Neural progenitor cell (in vitro differentiated cells): ENCODE results near the gene KRAS. TPM values are rescaled to one million over a fixed set of nuclear protein-coding genes. Genes with fewer than 3 reads are reported as not detected.

Experiments used
- DNase-seq: peaks from one replicate; pipeline ENCODE4 v3.0.0-alpha.2; 2016; ENCODE audit warnings: low spot score
- H2AFZ ChIP-seq: fragments of 200-600 bp; sonication (generic); replicated peaks from 2 replicates; pipeline ENCODE4 v1.6.1; 2016; ENCODE audit warnings: antibody characterized with exemption
- H3F3A ChIP-seq: fragments of 200-600 bp; sonication (generic); 2 replicates; pipeline ENCODE4 v1.6.1; 2016; ENCODE audit warnings: antibody characterized with exemption, low read depth
- H3K27ac ChIP-seq: fragments of 200-600 bp; sonication (generic); 2 replicates; pipeline ENCODE4 v1.5.1; 2016; ENCODE audit warnings: mild to moderate bottlenecking
- H3K27me3 ChIP-seq: fragments of 200-600 bp; sonication (generic); 2 replicates; pipeline ENCODE4 v1.6.1; 2016; ENCODE audit warnings: mild to moderate bottlenecking, moderate library complexity
- H3K36me3 ChIP-seq: fragments of 200-600 bp; sonication (generic); 2 replicates; pipeline ENCODE4 v1.5.1; 2016
- H3K4me1 ChIP-seq: fragments of 200-600 bp; sonication (generic); 2 replicates; pipeline ENCODE4 v1.6.1; 2016; ENCODE audit warnings: mixed run types
- H3K4me2 ChIP-seq: fragments of 200-600 bp; sonication (generic); 2 replicates; pipeline ENCODE4 v1.6.1; 2016
- H3K4me3 ChIP-seq: fragments of 200-600 bp; sonication (generic); 2 replicates; pipeline ENCODE4 v1.5.1; 2016
- H3K79me2 ChIP-seq: fragments of 200-600 bp; sonication (generic); 2 replicates; pipeline ENCODE4 v1.6.1; 2016; ENCODE audit warnings: low read depth
- H3K9ac ChIP-seq: fragments of 200-600 bp; sonication (generic); 2 replicates; pipeline ENCODE4 v1.6.1; 2016
- H3K9me3 ChIP-seq: fragments of 200-600 bp; sonication (generic); 2 replicates; pipeline ENCODE4 v1.5.1; 2016; ENCODE audit warnings: low read depth
- H4K20me1 ChIP-seq: fragments of 200-600 bp; sonication (generic); 2 replicates; pipeline ENCODE4 v1.6.1; 2016; ENCODE audit warnings: low read depth
- H3K27ac Mint-ChIP-seq: 3 replicates; pipeline ENCODE4 v1.8.0; 2021; ENCODE audit warnings: mixed read lengths
- H3K27me3 Mint-ChIP-seq: 2 replicates; pipeline ENCODE4 v1.8.0; 2022; ENCODE audit warnings: low read depth, mild to moderate bottlenecking, inconsistent platforms, moderate library complexity, mixed read lengths; ENCODE audit not compliant: insufficient read depth
- H3K36me3 Mint-ChIP-seq: 3 replicates; pipeline ENCODE4 v1.8.0; 2021; ENCODE audit warnings: mixed read lengths
- H3K4me1 Mint-ChIP-seq: 3 replicates; pipeline ENCODE4 v1.8.0; 2021; ENCODE audit warnings: mixed read lengths
- H3K4me3 Mint-ChIP-seq: 3 replicates; pipeline ENCODE4 v1.8.0; 2021; ENCODE audit warnings: mild to moderate bottlenecking, moderate library complexity, mixed read lengths
- H3K9me3 Mint-ChIP-seq: 3 replicates; pipeline ENCODE4 v1.8.0; 2020; ENCODE audit warnings: mixed read lengths
- EZH2 ChIP-seq: fragments of 200-600 bp; sonication (generic); IDR thresholded peaks from 2 replicates; pipeline ENCODE4 v1.6.1; 2017; ENCODE audit warnings: antibody characterized with exemption, mild to moderate bottlenecking, moderate library complexity
- EZH2phosphoT487 ChIP-seq: fragments of 200-600 bp; sonication (generic); IDR thresholded peaks from 2 replicates; pipeline ENCODE4 v1.6.1; 2017; ENCODE audit warnings: antibody characterized with exemption
- total RNA-seq: library from RNA; depleted of rRNA; stranded (reverse); fragments of >200 nt; gene quantifications from 2 replicates; pipeline ENCODE4 v1.2.3, GENCODE V29; 2015; ENCODE audit warnings: low replicate concordance
- TF ChIP-seq, protein P1 (sequence below): fragments of 200-600 bp; sonication (generic); IDR thresholded peaks from 2 replicates; pipeline ENCODE4 v1.5.1; 2017; ENCODE audit warnings: antibody characterized with exemption, mild to moderate bottlenecking

The KRAS gene
- total RNA-seq, 1 donor from 2014 or later, result 49.9 TPM

DNA sequence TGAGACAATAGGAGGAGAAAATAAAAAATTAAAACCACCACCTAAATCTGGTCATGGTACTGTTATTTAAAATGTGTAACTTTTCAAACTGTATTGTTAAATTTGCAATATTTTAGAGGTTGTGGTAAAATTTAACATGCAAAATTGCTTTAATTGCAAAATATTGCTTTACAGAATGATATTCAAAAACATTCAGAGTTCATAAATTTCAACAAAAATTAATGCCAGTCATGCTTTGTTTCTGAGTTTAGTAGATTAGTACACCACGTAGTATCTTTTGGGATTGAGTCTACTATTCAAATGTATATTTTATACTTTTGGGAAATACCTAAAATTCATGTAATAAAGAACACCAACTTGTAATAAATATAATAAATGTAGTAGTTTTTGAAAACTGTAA lies 37.4 kb downstream of the KRAS start:
- no peaks in the 10 kb centered on the region for H3K4me1 ChIP-seq
- TF ChIP-seq, protein P1, sequence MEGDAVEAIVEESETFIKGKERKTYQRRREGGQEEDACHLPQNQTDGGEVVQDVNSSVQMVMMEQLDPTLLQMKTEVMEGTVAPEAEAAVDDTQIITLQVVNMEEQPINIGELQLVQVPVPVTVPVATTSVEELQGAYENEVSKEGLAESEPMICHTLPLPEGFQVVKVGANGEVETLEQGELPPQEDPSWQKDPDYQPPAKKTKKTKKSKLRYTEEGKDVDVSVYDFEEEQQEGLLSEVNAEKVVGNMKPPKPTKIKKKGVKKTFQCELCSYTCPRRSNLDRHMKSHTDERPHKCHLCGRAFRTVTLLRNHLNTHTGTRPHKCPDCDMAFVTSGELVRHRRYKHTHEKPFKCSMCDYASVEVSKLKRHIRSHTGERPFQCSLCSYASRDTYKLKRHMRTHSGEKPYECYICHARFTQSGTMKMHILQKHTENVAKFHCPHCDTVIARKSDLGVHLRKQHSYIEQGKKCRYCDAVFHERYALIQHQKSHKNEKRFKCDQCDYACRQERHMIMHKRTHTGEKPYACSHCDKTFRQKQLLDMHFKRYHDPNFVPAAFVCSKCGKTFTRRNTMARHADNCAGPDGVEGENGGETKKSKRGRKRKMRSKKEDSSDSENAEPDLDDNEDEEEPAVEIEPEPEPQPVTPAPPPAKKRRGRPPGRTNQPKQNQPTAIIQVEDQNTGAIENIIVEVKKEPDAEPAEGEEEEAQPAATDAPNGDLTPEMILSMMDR, result no peak
- TF ChIP-seq EZH2phosphoT487 (no peak), EZH2 (no peak)
- H3K4me1 Mint-ChIP-seq, result no peaks in the 10 kb centered on the region
- no peak overlapping the region for H3K27ac ChIP-seq
- no peaks in the 10 kb centered on the region for H3K9me3 Mint-ChIP-seq
- H3K9me3 ChIP-seq, result no peaks in the 10 kb centered on the region
- no peak overlapping the region for H3K9ac ChIP-seq
- H3K4me3 Mint-ChIP-seq, result no peak overlapping the region
- H3K79me2 ChIP-seq, result no peaks in the 10 kb centered on the region
- H3K27ac Mint-ChIP-seq, result no peak overlapping the region
- H2AFZ ChIP-seq, result no peak overlapping the region
- H3K4me2 ChIP-seq, result no peak overlapping the region
- no peak overlapping the region for H3K4me3 ChIP-seq
- peaks cover 7% of the 10 kb centered on the region for H4K20me1 ChIP-seq
- H3K36me3 ChIP-seq, result peaks cover 17% of the 10 kb centered on the region
- DNase-seq, result no peak
- no peaks in the 10 kb centered on the region for H3K27me3 ChIP-seq
- peaks cover 2% of the 10 kb centered on the region for H3K27me3 Mint-ChIP-seq
- peaks cover 11% of the 10 kb centered on the region for H3F3A ChIP-seq
- no peaks in the 10 kb centered on the region for H3K36me3 Mint-ChIP-seq

DNA sequence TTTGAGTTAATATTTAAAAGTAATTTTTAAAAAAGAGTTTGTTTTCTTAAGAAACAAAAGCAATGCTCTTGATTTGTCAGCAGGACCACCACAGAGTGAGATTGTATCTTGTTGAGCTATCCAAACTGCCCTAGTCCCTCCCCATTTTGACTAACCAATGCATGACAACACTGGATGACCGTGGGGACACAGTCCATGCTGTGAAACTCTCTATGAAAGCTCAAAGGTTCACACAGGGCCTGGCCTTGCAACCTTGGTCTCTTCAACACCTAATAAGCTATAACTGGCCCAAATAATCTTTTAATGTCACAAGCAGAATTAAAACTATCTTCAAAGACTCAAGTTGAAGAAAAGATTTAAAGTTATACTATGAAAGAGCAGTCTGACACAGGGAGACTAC lies 42.2 kb downstream of the KRAS start:
- no peak for TF ChIP-seq EZH2
- TF ChIP-seq EZH2phosphoT487, result no peak
- TF ChIP-seq, protein P1, result no peak
- H3K4me1 Mint-ChIP-seq, result no peaks in the 10 kb centered on the region
- peaks cover 35% of the 10 kb centered on the region for H3K36me3 ChIP-seq
- no peak overlapping the region for H3K9ac ChIP-seq
- no peak overlapping the region for H3K4me3 Mint-ChIP-seq
- H3K4me1 ChIP-seq, result no peaks in the 10 kb centered on the region
- H3K27me3 Mint-ChIP-seq, result peaks cover 2% of the 10 kb centered on the region
- H3K9me3 ChIP-seq, result no peaks in the 10 kb centered on the region
- H3K27ac ChIP-seq, result no peak overlapping the region
- H3K79me2 ChIP-seq, result no peaks in the 10 kb centered on the region
- H4K20me1 ChIP-seq, result peaks cover 4% of the 10 kb centered on the region
- no peak for DNase-seq
- H3K4me3 ChIP-seq, result no peak overlapping the region
- H3K27me3 ChIP-seq, result no peaks in the 10 kb centered on the region
- peaks cover 4% of the 10 kb centered on the region for H3K36me3 Mint-ChIP-seq
- H3F3A ChIP-seq, result peaks cover 17% of the 10 kb centered on the region
- H2AFZ ChIP-seq, result no peak overlapping the region
- H3K4me2 ChIP-seq, result no peak overlapping the region
- no peaks in the 10 kb centered on the region for H3K9me3 Mint-ChIP-seq
- H3K27ac Mint-ChIP-seq, result no peak overlapping the region

DNA sequence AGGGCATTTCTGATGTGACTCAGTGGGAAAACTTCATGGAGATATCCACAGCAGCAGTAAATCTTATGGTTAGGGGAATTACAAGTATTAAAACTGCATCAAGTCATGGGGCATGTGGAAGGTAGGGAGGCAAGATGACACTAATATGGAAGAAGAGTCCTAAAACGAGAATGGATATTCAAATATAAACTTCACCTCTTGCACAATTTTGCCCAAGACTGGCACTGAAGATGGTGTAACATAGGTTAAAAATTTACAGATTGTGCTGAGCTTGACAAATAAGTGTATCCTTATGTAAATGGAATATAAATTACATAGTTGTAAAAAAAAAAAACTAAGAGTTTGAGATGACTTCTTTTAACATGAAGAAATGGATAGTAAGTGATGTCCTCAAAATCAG lies 42.9 kb downstream of the KRAS start:
- H3K4me1 Mint-ChIP-seq, result no peaks in the 10 kb centered on the region
- TF ChIP-seq EZH2phosphoT487 (no peak), EZH2 (no peak)
- TF ChIP-seq, protein P1, result no peak
- H4K20me1 ChIP-seq, result peaks cover 4% of the 10 kb centered on the region
- H3K36me3 ChIP-seq, result peaks cover 35% of the 10 kb centered on the region
- no peaks in the 10 kb centered on the region for H3K27me3 ChIP-seq
- H3K4me3 ChIP-seq, result no peak overlapping the region
- no peaks in the 10 kb centered on the region for H3K9me3 Mint-ChIP-seq
- no peaks in the 10 kb centered on the region for H3K9me3 ChIP-seq
- H2AFZ ChIP-seq, result no peak overlapping the region
- no peak overlapping the region for H3K4me3 Mint-ChIP-seq
- no peak overlapping the region for H3K4me2 ChIP-seq
- no peaks in the 10 kb centered on the region for H3K79me2 ChIP-seq
- H3K27me3 Mint-ChIP-seq, result peaks cover 2% of the 10 kb centered on the region
- H3K9ac ChIP-seq, result no peak overlapping the region
- H3F3A ChIP-seq, result peaks cover 19% of the 10 kb centered on the region
- peaks cover 4% of the 10 kb centered on the region for H3K36me3 Mint-ChIP-seq
- H3K4me1 ChIP-seq, result no peaks in the 10 kb centered on the region
- H3K27ac Mint-ChIP-seq, result no peak overlapping the region
- H3K27ac ChIP-seq, result no peak overlapping the region
- DNase-seq, result no peak
